ENCODE data around the gene PDGFA.
"Not testable (repeated sequence)": the region's sequence is repeated elsewhere in the genome, so short reads cannot be mapped to it uniquely, and the experiment has no call there.

PDGFA gene

DNA sequence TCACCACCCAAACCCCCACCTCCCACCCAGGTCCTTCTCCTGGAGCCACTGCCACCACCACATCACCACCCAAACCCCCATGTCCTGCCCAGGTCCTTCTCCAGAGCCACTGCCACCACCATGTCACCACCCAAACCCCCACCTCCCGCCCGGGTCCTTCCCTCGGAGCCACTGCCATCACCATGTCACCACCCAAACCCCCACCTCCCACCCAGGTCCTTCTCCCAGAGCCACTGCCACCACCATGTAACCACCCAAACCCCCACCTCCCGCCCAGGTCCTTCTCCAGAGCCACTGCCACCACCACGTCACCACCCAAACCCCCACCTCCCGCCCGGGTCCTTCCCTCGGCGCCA is 31.9 kb upstream of the PDGFA start:
- not testable (repeated sequence) for DNase-seq

DNA sequence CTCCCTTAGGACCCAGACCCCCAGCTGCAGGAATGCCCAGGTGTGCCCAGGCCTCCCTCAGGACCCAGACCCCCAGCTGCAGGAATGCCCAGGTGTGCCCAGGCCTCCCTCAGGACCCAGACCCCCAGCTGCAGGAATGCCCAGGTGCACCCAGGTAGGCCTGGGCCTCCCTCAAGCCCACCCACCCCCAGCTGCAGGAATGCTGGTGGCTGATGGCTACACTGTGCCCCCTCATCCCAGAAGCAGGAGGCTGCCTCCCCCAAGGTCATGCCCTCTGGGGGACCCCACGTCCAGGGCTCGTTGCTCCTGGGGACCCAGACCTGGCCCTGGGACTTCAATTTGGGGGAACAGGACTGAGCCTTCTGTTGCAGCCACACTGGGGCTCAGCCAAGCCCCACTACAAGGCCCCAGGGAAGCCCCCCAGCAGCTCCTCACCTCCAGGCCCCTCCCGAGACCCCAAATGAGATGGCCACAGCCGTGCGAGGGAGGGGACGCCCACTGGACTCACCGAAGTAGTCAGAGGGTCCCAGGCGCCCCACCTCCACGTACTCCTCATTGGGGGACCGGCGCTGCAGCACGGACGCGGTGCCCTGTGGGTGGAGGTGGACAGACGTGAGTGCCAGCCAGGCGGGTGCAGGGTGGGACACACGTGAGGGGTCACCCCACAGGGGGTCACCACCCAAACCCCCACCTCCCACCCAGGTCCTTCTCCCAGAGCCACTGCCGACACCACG is 31.4 kb upstream of the PDGFA start:
- DNase-seq = no peak

DNA sequence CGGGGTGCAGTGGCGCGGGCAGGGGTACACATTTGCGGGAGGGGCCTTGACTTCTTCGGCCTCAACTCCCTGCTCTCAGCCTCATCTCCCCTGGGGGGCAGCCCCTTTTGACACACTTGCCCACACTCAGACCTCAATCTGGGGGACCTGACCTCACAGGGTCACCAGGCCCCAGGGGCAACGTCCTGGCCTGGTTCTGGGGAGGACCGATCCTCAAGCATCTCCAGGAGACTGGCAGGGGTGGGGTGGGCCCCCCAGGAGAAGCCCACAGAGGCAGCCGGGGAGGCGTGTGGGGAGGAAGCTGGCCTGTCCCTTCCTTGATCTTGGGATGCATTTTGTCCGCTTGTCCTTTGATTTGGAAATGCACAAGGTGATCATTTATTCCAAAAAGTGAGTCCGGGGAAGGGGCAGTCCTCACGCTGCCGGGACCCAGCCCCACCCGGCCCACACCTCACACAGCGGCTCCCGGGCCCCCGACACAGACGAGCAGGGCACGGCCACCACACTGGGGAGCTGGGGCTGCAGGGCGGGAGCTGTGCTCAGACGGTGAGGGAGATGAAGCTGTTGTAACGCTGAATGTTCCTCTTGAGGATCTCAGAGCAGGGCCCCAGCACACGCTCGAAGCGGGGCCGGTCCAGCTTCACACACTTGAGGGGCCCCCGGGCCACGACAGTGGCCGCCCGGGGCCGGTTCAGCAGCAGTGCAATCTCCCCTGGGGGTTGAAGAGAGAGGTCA is 30.4 kb upstream of the PDGFA start:
- no peak for DNase-seq

DNA sequence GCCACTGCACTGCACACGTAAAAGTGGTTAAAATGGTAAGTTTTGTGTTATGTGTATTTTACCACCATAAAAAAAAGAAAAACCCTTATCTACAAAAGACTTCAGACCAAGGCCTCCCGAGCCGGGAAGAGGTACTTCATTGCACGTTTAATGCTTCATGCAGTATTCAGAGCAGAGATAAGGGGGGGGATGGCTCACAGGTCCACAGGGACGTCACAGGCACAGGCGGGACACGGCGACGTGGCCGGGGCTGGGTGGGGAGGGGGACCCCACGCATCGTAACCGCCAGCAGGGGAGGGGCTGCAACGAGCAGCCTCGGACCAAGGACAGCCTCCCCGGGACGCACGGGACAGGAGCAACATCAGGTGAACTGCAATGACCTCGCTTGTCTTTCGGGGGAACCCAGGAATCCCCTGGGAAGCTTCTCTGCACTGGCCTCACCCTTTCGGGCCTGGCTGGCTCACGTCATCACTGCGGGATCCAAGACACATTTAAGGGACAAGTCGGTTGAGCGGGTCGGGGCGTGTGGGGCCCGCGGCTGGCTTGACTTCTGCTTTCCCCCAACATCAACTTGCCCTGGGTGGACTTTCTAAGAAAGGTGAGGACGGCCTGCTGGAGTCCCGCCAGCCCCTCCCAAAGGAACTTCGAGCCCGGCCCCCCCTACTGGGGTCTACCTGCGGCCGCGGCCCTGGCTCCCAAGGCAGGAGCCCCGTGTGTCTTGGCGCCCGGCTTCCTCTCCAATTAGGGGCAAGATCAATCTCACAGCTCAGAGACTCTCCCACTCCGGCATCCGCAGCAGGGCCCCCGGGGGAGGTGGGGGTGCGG is 29.6 kb upstream of the PDGFA start:
- DNase-seq = no peak

DNA sequence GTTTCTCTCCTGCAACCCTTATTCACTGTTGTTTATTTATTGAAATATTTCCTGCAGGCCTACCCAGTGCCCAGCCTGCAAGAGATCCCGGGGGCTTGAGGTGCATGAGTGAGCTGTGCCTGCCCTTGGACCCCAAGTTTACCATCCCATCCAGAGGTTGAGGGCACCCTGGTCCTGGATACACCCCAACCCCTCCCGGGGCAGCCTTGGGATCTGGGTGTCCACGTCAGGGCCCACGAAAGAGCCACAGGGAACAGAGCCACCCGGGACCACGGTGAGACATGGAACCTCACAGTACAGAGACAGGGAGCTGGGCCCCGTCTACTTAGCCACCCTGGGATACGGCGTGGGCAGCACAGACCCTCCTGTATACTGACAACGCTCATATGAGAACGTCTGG is 28.8 kb upstream of the PDGFA start:
- no peak for DNase-seq

DNA sequence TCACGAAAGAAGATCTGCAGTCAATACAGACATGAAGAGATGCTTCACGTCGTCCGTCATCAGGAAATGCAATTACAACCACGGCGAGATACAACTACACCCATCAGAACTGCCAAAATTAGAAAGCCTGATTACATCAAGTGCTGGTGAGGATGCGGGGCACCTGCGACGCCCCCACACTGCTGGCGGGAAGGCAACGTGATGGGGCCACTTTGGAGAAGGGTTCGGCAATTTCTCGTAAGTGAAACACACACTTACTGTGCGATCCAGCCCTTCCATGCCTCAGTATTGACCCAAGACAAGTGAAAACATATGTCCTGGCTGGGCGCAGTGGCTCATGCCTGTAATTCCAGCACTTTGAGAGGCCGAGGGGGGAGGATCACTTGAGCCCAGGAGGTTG is 25.8 kb upstream of the PDGFA start:
- DNase-seq = no peak

DNA sequence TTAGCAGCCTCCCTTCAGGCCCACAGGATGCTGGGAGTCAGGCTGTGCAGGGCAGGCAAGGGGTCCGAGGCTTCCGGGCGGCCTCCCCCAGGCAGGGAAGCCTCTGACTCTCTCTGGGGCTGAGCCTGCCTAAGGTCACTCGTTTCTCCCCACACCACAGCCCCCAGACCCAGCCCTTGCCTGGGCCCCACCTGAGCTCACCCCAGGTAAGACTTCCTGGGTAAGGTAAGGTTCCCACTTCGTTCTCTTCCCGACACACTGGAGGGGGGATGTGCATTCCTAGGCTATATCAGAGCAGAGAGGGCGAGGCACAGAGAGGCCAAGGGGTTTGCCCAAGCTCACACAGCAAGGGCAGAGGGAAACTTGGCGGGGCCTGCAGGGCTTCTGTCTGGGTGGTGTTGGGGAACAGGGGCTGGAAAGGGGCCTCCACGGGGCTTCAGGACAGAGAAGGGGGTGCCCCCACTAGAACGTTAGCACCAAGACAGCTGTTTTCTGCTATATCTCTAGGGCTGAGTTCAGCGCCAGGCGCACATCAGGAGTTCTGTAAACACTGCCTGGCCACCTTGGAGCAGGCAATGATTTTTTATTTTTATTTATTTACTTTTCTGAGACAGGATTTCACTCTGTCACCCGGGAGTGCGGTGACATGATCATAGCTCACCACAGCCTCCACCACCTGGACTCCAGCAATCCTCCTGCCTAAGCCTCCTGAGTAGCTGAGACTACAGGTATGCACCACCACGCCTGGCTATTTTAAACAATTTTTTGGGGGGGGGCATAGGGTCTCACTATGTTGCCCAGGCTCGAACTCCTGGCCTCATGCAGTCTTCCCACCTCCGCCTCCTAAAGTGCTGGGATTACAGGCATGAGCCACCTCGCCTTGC is 24.9 kb upstream of the PDGFA start:
- no peak for DNase-seq

DNA sequence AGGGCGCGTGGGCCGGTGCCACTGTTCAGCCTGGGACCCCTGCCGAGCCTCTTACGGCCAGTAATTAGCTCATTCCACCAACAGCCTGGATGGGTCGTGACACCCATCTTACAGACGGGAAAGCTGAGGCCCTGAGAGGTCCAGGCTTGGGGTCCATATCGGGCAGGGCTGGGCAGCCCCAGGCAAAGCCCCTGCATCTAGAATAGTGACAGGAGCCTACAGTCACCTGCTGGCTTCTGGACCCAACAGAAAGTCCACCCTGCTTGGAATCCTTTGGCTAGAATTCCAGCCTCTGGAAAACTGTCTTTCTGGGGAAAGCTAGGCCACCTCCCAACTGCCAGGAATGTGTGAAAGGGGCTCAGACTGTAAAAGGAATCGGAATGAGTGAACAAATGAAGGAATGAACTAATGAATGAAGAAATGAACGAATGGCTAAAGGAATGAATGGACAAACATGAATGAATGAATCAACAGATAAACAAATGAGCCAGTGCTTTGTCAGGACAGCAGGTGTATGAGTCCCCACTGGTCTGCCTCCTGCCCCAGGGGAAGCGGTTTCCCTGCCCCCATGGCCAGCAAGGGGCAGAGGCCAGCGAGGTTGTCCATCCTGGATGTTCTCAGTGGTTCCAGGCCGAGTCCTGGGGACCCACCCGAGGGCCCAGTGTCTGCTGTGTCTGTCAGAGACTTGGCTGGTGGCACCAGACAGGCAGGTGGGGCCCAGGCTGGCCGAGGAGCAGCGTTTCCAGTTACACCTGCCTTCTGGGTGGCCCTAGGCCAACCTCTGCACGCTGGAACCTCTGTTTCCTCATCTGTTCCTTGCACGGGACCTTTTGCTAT is 24.1 kb upstream of the PDGFA start:
- no peak for DNase-seq

DNA sequence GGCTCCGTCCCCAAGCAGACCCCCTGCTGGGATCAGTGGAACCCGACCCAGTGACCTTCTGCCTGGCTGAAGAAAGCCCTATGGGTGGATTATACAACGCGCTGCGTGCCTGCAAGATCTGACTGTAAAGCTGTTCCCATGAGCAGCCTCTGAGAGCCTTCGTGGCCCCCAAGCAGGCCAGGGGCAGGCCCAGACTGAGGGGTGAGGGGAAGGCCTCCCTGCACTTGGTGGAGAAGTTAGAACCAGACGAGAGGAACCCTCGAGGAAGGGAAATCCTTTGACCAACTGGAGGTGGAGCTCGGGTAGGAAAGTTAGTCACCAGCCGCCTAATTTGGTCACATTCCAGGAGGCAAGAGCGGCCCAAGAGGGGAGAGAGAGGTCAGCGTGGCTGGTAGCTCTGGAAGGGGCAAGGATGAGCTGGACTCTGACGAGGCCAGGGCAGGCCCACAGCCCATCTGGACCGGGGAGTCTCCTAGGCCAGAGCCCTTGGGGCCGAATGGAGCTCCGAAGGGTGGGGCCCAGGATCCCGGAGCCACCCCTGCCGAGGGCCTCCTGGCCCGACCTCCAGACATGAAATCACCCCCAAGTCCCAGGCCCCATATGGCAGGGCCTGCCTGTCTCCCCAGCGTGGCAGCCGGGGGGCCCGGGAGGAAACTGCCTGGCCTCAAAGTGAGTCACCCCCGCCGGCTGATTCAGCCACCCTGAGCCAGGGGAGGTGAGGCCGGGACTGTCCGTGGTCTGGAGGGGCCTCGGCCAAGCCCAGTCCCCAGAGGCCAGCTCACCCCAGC is 23.3 kb upstream of the PDGFA start:
- no peak for DNase-seq

DNA sequence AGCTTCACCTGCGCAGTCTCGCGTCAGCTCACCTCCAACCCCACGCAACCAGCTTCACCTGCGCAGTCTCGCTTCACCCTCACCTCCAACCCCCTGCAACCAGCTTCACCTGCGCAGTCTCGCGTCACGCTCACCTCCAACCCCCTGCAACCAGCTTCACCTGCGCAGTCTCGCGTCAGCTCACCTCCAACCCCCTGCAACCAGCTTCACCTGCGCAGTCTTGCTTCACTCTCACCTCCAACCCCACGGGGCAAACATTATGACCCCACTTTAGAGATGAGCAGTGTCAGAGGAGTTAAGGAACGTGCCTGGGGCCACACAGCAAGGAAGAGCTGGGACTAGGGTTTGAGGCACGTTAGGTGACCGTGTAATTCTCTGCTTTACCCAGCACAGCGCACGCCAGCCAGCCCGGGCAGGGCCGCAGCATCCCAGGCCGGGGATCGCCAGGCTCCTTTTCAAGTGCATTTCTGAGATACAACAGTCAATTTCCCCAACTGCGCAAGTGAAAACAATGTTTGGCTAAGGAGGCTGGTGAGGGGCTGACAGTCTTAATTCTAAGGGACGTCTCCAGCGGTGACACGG is 22.6 kb upstream of the PDGFA start:
- DNase-seq = no peak

DNA sequence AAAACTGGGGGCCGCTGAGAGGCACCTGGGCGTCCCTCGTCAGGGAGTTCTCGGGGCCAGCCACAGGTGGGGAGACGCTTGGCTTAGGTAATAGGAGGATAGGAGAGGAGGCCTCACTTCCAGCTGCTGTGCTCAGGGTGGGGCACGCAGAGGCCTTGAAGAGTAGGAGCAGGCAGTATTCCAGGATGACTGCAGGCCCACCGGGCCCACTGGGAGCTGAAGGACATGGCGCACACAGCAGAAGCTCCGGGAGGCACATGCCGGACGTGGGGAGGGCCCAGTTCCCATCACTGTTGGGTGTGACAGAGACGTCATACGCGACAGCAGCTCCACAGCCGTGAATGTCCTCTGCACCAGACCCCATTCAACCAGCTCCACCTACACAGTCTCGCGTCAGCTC is 22.0 kb upstream of the PDGFA start:
- DNase-seq = no peak

DNA sequence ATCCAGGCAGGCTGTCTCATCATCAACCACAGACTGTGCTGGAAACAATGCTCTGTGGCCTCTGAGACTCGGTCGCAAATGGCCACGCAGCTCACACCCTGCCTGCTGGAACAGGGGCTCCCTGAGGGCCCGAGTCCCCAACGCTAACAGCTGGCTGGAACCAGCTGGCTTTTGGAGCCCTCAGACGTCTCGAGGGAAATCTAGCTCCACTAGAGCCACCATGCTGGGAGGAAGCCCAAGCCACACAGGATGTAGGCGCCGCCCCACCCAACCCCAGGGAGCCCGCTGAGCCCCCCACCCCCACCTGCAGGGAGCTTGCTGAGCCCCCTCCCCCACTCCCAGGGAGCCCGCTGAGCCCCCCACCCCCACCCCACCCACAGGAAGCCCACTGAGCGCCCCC is 21.4 kb upstream of the PDGFA start:
- no peak for DNase-seq

DNA sequence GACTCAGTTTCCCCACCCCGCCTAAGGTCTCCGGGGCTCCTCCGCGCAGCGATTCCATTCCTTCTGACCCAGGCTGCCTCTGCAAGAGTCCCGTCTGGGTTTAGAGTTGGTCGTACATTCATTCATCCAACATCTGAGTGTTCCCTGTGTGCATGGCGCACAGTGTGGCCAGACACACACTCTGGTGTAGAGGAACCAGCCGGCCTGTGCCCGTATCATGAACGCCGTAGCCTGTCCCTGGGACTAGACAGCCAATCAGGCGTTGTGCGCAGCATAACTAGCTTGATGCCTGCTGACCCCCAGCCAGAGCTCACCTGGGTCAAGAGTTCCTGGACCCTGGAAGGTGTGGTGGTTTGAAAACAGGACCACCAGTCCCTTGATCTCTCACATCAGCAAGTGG is 20.9 kb upstream of the PDGFA start:
- DNase-seq = no peak

DNA sequence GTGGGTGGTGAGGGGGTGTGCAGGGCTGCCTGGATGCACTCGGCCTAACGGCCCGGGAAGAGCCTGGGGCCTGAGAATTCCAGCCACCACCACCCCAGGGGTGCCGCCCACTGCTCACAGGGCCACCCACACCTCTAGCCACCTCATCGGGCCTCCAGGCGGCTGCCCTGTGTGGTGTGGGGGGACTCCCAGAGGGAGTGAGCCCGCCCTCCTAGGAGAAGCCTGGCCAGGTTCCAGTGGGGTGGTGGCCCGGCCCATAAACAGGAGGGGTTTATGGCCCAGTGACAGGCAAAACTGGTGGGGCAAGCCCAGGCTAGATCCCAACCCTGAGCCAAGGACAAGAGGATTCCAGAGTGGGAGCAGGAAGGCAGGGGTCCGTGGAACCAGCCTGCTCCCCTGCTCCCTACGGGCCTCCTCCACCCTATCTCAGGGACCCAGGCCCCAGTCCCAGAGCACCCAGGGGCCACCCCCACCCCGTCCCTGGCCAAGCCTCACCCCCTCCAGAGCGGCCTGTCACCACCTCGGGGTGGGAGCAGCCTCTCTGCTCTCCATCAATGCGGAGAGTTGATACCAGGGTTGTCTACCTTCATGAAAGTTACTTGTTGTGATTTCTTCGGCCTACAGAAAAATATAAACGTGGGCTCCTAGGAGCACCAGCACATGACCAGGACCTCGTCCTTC is 20.2 kb upstream of the PDGFA start:
- no peak for DNase-seq

DNA sequence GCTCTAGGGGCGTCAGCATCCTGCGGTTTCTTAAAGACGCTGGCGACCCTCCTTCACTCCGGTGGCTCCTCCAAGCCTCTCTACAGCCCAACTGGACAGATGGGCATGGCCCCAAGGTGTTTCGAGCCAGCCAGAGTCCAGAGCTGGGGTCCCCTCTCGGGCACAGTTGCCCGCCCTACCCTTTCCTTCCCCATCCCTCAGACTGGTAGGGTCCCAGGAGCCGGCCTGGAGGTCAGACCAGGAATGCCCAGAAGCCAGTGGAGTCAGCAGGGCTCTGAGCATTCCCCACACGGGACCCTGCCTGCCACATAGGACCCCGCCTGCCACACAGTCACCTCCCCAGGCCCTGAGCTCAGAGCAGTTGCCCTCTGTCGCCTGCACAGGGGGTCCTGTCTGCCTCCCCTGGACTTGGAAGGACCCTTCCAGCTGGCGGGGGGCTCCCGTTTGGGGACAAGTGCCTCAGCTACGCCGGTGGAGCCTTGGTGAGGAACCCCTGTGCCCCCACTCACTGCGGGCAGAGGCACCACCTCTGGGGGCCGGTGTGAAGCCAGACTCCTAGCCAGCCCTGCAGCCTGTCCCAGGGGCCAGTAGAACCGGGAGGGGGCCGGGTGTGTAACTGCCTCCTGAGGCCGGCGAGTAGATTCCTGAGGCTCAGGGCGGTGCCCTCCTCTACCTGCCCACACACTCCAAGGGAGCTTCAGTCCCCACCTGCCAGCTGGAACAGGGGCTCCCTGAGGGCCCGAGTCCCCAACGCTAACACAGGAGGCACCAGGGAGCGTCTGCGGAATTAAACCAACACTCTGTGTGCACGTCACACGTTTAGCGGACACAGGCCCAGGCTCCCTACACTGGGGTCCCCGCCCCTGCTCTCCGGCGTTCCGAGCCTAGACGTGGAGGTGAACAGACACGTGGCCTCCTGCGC is 19.4 kb upstream of the PDGFA start:
- no peak for DNase-seq

DNA sequence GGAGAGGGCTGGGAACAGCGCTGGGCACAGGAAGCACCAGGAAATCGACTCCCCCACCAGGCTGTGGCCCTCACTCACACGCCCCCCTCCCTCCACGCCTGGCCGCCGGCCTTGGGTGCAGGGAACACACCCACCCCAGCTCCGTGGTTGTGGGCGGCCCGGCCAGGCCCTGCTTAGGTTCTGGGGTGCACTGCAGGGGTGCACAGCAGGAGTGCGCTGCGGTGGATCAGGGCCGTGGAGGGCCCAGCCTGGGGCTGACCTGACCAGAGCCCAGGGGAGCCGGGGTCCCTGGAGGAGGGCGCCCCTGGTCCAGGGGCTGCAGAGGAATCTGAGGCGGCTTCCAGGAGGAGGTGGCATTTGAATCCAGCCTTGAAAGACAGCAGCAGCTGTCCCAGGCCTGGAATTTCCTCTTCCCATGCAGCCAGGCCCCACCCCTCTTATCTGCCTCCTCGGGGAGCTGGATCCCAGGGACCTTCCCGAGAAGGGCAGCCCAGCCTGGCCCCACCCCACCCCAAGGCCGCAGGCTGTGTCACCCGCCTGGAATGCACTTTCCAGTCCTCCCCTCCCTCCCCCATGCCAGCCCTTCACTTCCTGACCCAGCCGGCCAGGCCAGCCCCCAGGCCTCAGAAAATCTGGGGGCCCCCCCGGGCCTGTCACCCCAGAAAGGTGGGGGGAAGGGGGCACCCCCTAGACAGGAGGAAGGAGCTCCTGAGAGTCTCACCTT is 18.4 kb upstream of the PDGFA start:
- DNase-seq = no peak

DNA sequence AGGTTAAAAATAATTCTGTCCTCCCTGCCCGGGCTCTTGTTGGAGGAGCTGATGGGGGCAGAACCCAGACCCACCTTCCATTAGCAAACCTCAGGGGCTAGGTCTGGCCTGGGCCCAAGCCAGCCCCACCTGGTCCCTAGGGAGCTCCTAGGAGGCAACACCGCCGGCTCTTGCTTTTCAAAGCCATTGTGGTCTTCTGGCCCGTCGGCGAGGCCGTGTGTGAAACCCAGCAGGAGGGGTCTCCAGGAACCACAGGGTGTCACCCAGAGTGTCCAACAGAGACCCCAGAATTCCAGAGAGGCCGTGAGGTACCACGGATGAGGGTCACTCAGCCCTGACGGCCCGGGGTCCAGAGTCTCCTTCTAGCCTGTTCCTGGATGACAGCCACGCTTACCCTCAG is 16.6 kb upstream of the PDGFA start:
- no peak for DNase-seq

DNA sequence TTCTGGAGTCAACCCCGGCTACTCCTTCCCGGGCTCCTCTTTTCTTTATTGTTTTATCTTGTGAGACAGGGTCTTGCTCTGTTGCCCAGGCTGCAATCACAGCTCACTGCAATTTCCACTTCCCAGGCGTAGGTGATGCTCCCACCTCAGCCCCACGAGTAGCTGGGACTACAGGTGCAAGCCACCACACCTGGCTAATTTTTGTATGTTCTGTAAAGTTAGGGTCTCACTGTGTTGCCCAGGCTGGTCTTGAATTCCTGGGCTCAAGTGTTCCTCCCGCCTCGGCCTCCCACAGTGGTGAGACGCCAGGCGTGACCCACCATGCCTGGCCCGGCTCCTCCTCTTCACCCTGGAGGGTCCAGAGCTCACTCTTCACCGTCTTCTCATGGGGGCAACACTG is 15.3 kb upstream of the PDGFA start:
- DNase-seq = no peak

All from NCI-H774 (cell line).